Spleen (tissue), 7 donors: ENCODE measurements around the gene USP49.

Experiments used
- CTCF ChIP-seq, 11 experiments: fragments of 200-600 bp in 7 of 11; fragments of 450-650 bp in 4 of 11; sonication (generic) in 4 of 11; IDR thresholded peaks in 8 of 11; conservative IDR thresholded peaks in 3 of 11; 1 replicate in 7 of 11; 2 replicates in 4 of 11; pipeline versions ENCODE4 v1.4.0 to v1.8.0; 2016 to 2021; ENCODE audit warnings: antibody characterized with exemption in 11 of 11, inconsistent platforms in 4 of 11, mild to moderate bottlenecking in 1 of 11
- POLR2AphosphoS5 ChIP-seq, 3 donors: sonication (generic); formaldehyde crosslinking; IDR thresholded peaks; one replicate each; pipeline ENCODE4 v1.5.1; 2017; ENCODE audit warnings: antibody characterized with exemption in 3 of 3
- donor health status: DM: no; HTN: no; CAD: no; lungs with moderate emphysema.
- donor health status: DM: no; HTN: no; CAD: no.
- donor health status: DM: no; HTN: no; CAD: no.

GRCh38 chr6:41920921-41921711 lies 25.9 kb upstream of the USP49 start, which contains the start of the genes BYSL and MED20:
- TF ChIP-seq CTCF (IDR thresholded peaks at IDR 0.05 in 8 of 11, conservative IDR thresholded peaks at IDR 0.05 in 3 of 11) = peak; percentile 97 to 100 (median 99)
- peak; percentile 88 to 93 (median 91) for TF ChIP-seq POLR2AphosphoS5 (IDR thresholded peaks at IDR 0.05)
